ENCODE results near the gene SOCS6.

DNA sequence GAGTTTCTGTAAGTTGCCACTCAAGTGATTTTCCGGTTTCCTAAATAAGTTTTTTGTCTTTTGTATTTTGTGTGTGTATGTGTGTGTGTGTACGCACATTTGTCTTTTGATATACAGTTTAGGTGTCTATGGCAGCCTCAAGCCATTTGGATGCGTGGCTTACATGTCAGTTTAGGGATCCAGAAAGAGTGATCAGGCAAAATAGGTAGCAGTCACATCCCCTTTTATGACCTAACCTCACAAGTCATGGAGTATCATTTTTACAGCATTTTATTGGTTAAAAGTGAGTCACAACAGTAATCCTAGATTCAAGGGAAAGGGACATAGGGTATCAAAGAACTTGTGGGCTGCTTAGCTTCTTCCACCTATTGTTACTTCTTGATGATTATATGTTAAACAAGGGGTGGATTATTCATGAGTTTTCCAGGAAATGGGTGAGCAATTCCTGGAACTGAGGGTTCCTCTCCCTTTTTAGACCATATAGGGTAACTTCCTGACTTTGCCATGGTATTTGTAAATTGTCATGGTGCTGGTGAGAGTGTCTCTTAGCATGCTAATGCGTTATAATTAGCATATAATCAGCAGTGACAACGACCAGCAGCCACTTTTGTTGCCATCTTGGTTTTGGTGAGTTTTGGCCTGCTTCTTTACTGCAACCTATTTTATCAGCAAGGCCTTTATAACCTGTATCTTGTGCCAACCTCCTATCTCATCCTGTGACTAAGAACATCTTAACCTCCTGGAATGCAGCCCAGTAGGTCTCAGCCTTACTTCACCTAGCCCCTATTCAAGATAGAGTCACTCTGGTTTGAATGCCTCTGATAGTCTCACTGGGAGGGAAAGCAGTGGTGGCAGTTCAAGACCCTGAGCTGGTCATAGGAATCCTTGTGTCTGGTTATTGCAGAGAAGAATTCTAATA, 8.6 kb upstream of the SOCS6 start:
- TF ChIP-seq, protein P1, sequence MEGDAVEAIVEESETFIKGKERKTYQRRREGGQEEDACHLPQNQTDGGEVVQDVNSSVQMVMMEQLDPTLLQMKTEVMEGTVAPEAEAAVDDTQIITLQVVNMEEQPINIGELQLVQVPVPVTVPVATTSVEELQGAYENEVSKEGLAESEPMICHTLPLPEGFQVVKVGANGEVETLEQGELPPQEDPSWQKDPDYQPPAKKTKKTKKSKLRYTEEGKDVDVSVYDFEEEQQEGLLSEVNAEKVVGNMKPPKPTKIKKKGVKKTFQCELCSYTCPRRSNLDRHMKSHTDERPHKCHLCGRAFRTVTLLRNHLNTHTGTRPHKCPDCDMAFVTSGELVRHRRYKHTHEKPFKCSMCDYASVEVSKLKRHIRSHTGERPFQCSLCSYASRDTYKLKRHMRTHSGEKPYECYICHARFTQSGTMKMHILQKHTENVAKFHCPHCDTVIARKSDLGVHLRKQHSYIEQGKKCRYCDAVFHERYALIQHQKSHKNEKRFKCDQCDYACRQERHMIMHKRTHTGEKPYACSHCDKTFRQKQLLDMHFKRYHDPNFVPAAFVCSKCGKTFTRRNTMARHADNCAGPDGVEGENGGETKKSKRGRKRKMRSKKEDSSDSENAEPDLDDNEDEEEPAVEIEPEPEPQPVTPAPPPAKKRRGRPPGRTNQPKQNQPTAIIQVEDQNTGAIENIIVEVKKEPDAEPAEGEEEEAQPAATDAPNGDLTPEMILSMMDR (IDR thresholded peaks at IDR 0.05) = no peak
- TF ChIP-seq POLR2A (IDR thresholded peaks at IDR 0.05) = no peak
- no peak for TF ChIP-seq POLR2AphosphoS5 (IDR thresholded peaks at IDR 0.05)

Measured in transverse colon (tissue), 4 donors.